LoVo (cell line): ENCODE results near the gene C1QL2.

ENCODE experiments used
- DNase-seq: peaks from one replicate; pipeline ENCODE4 v3.0.0-alpha.2; 2016; ENCODE audit warnings: low spot score

C1QL2 gene

GRCh38 chr2:119158563-119159347, at the start of gene C1QL2:
Gene C1QL2, minus strand, starts transcription at chr2:119158751. Its CDS starts 482 bp downstream, at chr2:119158269.
- no peak for DNase-seq

DNA sequence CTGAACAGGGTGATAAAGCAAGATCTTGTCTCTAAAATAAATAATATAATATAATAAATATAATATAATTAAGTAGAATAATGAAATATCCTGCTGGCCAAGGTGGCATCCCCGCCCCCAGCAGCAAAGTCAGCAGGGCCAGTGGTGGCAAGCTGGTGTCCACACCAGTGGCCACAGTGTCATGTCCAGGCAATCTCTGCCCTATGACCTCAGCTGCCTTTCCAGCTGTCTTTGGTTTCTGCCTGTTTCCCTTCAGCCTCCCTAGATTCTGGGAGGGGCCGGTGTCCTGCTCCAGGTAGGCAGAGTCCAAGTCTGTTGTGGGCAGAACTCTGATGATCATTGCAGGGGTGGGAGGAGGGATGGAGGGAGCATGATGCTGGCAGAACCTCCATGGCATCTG, 48.9 kb upstream of the C1QL2 start:
- no peak for DNase-seq

DNA sequence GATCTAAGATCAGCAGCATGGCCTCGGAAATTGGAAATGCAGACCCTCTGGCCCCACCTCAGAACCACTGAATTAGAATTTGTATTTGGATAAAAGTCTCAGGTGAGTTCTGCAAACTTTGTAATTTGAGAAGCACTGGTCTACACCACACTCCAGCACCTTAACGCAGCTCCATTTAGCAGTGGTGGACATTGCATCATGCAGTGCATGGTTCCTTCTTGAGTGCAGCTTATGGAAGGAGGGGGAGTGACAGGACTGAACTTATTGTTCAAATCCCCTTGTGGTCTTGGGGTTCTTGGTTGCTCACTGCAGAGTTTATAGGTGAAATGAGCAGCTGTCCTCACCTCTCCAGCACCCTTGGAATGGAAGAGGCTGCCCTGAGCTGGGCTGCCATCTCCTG, 47.6 kb upstream of the C1QL2 start:
- no peak for DNase-seq

- DNase-seq: no peak
Observed at GRCh38 chr2:119205001-119205706, 46.6 kb upstream of the C1QL2 start.

- DNase-seq: no peak
Observed at GRCh38 chr2:119204525-119204924, 46.0 kb upstream of the C1QL2 start.

- no peak for DNase-seq
Observed at GRCh38 chr2:119202610-119203310, 44.2 kb upstream of the C1QL2 start.

GRCh38 chr2:119201815-119202214, 43.3 kb upstream of the C1QL2 start:
- no peak for DNase-seq

GRCh38 chr2:119198240-119198840, 39.8 kb upstream of the C1QL2 start:
- DNase-seq: no peak

DNA sequence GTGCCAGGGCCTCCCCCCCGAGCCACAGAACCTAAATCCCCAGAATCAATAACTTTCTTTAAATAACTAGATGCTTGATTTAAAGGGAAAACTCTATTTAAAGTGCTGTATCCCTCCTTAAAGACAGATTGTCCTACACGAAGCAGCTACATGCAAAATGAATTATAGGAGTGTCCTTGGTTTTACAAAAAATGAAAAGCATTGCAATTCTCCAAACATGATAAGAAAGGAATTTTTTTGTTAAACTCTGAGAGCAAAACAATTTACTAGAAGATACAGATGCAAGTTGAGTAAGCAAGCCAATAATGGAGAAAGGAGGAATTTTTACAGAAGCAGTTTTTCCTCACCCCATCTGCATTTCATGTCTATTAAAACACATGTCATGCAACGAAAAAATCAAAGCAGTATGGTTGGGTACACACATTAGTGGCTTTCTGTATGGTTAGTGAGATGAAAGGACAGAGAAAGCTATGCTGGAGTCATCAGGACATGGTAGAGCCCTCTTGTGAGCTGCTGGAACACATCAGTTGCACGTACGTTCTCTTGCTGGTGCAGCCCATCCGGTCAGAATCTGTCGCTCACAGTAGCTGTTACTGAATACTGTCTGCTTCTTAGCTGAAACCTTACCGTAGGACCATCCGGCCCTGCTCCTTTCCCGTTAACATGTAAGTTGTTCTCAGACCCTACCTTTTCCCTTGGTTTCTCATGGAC, 39.1 kb upstream of the C1QL2 start:
- no peak for DNase-seq

- DNase-seq: no peak
Observed at GRCh38 chr2:119197126-119197405, 38.5 kb upstream of the C1QL2 start.

GRCh38 chr2:119196301-119197125, 38.0 kb upstream of the C1QL2 start:
- DNase-seq: no peak

DNA sequence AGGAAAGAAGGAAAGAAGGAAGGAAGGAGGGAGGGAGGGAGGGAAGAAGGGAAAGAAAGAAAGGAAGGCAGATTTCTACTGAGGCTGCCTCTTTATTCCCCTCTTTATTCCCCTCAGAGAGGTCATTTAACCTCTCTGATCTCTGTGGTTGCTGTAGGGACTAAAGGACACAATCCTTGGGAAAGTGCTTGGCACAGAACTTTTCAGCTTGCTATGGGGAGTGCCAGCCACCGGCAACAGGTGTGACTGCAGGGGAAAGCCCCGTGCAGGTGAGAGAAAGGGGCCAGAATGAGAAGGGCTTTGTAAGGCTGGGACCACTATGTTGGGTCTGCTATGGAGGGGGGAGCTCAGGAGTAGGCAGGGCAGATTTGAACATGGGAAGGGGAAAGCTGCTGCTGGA, 37.3 kb upstream of the C1QL2 start:
- no peak for DNase-seq

DNA sequence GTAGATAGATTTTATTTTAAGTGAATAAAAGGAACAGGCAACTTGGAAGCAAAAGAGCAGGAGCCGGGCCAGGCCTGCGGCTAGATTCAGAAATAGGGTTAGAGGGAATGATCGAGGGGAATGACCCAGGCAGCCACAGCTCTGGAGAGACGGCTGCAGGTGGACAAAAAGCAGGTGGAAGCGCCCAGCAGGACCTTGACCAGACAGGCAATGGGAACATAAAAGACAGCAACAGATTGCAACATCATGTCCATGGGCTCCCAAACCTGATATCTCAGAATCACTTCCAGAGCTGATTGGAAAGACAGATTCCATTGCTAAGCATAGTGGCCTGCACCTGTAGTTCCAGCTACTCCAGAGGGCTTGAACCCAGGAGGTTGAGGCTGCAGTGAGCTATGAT, 36.5 kb upstream of the C1QL2 start:
- DNase-seq: no peak

DNA sequence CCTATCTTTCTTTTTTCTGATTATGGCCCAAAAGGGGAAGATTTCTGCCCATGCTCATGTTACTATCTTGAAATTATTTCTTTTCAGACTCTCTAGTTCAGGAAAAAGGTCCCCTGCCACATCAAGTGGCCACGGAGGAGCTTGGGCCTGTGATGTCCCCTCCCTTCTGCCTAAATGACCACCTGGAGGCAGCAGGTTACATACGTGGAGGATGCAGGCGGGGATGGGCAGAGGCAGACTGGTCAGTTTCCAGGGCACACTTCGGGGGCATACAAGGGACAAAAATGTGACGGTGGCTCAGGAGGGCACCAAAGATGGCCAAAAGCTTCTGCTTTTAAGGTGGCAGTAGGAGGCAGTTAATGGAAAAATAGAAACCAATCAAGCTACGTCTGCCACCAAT, 34.3 kb upstream of the C1QL2 start:
- DNase-seq: no peak

- no peak for DNase-seq
Observed at GRCh38 chr2:119190321-119191111, 32.0 kb upstream of the C1QL2 start.

- DNase-seq: no peak
Observed at GRCh38 chr2:119184512-119184911, 26.0 kb upstream of the C1QL2 start.

GRCh38 chr2:119181791-119182445, 23.4 kb upstream of the C1QL2 start:
- no peak for DNase-seq

GRCh38 chr2:119181391-119181790, 22.8 kb upstream of the C1QL2 start:
- no peak for DNase-seq

DNA sequence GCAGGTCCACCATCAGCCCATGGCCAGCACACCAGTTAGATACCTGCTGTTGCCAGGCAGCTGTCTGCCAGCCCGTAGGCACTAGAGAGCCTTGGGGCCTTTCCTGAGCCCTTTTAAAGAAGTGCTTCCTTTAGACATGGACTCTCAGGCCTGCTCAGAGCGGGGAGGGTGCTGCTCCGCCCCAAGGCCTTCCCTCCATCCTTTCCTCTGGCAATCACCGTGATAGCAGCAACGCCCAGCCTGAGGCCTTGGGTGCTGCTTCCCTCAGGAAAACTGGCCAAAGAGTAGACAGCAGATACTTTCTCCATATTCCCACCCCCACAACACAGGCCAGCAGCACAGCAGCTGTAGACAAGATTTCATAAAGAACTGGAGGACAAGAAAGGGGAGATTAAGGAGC, 22.3 kb upstream of the C1QL2 start:
- no peak for DNase-seq

GRCh38 chr2:119179991-119180390, 21.4 kb upstream of the C1QL2 start:
- no peak for DNase-seq
